Pancreas (tissue), 10 donors: ENCODE data around the gene ARSB. TPM values are rescaled to one million over a fixed set of nuclear protein-coding genes. Genes with fewer than 3 reads are reported as not detected.
A peak's percentile ranks its signal among the peaks of the same experiment; 100 is the strongest.

ENCODE experiments used
- ATAC-seq, 4 donors: fragments of 200-7000 bp; cut with Tn5 transposase; one replicate each; pipeline versions ENCODE4 v1.8.0 to v1.9.1; 2020; ENCODE audit warnings: mild to moderate bottlenecking in 4 of 4, moderate library complexity in 4 of 4
- DNase-seq, 6 donors: peaks; one replicate each; pipeline ENCODE4 v3.0.0-alpha.2; 2020
- FAIRE-seq: peaks from 2 replicates; lab custom pipeline; 2012; peaks lifted over from hg19 to GRCh38; lab: Jason Lieb, UNC
- H3K27ac ChIP-seq, 4 donors: fragments of 200-600 bp; sonication (generic); 1 replicate in 3 of 4; 2 replicates in 1 of 4; pipeline versions ENCODE4 v1.5.0 to v1.8.0; 2020
- H3K27me3 ChIP-seq, 4 donors: fragments of 200-600 bp; one replicate each; pipeline ENCODE4 v1.8.0; 2021
- H3K36me3 ChIP-seq, 3 donors: fragments of 200-600 bp; sonication (generic) in 1 of 3; one replicate each; pipeline versions ENCODE4 v1.5.0 to v1.8.0; 2020 to 2021
- H3K4me1 ChIP-seq, 3 donors: fragments of 200-600 bp; one replicate each; pipeline ENCODE4 v1.8.0; 2021
- H3K4me3 ChIP-seq, 4 donors: fragments of 200-600 bp; sonication (generic) in 2 of 4; one replicate each; pipeline versions ENCODE4 v1.5.0 to v1.8.0; 2020 to 2021
- H3K9me3 ChIP-seq, 4 donors: fragments of 200-600 bp; one replicate each; pipeline ENCODE4 v1.8.0; 2021
- CTCF ChIP-seq, 4 donors: fragments of 200-600 bp; sonication (generic) in 3 of 4; IDR thresholded peaks; one replicate each; pipeline versions ENCODE4 v1.5.0 to v1.8.0; 2021; ENCODE audit warnings: antibody characterized with exemption in 4 of 4
- WGBS, 2 donors: extraction: QIAGEN DNeasy Blood & Tissue Kit; methylation state at CpG; one replicate each; pipeline ENCODE4 v1.1.7; 2013; 5-methylcytosine and 5-hydroxymethylcytosine counted together
- intact Hi-C, 3 donors: fragments of 100-400 bp; cut with DNase I; formaldehyde crosslinking; loops; one replicate each; pipeline versions ENCODE4 v1.11.1 to v1.14.2; 2022
- polyA plus RNA-seq, 2 donors: library from polyadenylated mRNA; stranded (reverse); fragments of 200-250 nt; gene quantifications; one replicate each; pipeline ENCODE4 v1.2.3, GENCODE V29; 2013
- total RNA-seq, 6 donors: library from RNA; stranded (reverse); fragmentation: NEBNext Ultra II Directional in 4 of 6; extraction: Animal tissue kit (Norgen Biotek cat#: 25700) in 4 of 6; gene quantifications; one replicate each; pipeline versions ENCODE4 v1.2.1 to v1.2.4, GENCODE V29; 2021 to 2023
- donor health status: healthy with polysubstance abuse.
- donor health status: DM: no; HTN: no; CAD: no; lungs with moderate emphysema.
- donor health status: DM: no; HTN: no; CAD: no.
- donor health status: control.
- donor health status: control.
- donor health status: Bipolar disorder and iron deficiency.
- donor health status: DM: yes; HTN: yes; CAD: no.
- donor health status: DM: no; HTN: no; CAD: no.
- donor health status: DM: no; HTN: no; CAD: no.
- donor health status: DM: yes; HTN: yes; CAD: no.

The ARSB gene
- total and polyA plus RNA-seq, 8 donors, result 1.6 to 11.5 (median 5.8) TPM

GRCh38 chr5:78750281-78750680, 234.8 kb downstream of the ARSB start:
- Histone ChIP-seq H3K9me3 (no peaks in the 10 kb centered on the region), H3K36me3 (no peaks in the 10 kb centered on the region), H3K4me3 (no peak overlapping the region), H3K27me3 (no peaks in the 10 kb centered on the region), H3K27ac (no peak overlapping the region), H3K4me1 (no peaks in the 10 kb centered on the region)
- no peak for TF ChIP-seq CTCF (IDR thresholded peaks at IDR 0.05)
- ATAC-seq, result no peak
- intact Hi-C loops, result no loop called here
- FAIRE-seq, result no peak
- 43 to 47% methylated on average over 2 of the region's 2 CpGs for WGBS, 2 donors
- DNase-seq, result no peak

- DNase-seq, result no peak
- FAIRE-seq, result no peak
- Histone ChIP-seq H3K27me3 (no peaks in the 10 kb centered on the region), H3K4me1 (no peaks in the 10 kb centered on the region), H3K4me3 (no peak overlapping the region), H3K36me3 (no peaks in the 10 kb centered on the region), H3K27ac (no peak overlapping the region), H3K9me3 (no peaks in the 10 kb centered on the region)
- no peak for TF ChIP-seq CTCF (IDR thresholded peaks at IDR 0.05)
- intact Hi-C loops, result no loop called here
- 82 to 86% methylated on average over 7 of the region's 7 CpGs for WGBS, 2 donors
- ATAC-seq, result peak in 2 of 4 donors; percentile 44 to 51
Observed at GRCh38 chr5:78747705-78748359, 237.3 kb downstream of the ARSB start.

DNA sequence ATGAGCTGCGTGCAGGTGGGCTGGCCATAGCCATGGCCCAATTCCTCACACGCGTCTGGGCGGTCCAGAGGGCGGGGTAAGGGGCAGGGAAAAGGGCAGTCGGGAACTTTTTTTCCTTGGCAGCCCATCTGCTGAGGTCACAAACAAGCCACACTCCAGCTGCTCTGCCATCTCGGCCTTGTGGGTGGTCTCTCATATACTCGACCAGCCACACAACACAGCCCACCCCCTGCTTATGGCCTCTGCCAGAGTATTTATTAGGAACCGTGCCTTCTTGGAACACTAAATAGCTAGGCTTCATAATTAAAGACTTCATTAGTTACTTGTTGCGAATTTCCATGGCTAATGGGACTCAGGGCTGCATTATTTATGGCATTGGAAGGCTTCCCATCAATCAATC, 238.1 kb downstream of the ARSB start:
- H3K27ac ChIP-seq, result no peak overlapping the region
- FAIRE-seq (no peak), ATAC-seq (no peak), DNase-seq (no peak)
- no peaks in the 10 kb centered on the region for H3K9me3 ChIP-seq
- no peaks in the 10 kb centered on the region for H3K36me3 ChIP-seq
- H3K27me3 ChIP-seq, result no peaks in the 10 kb centered on the region
- intact Hi-C loops, result no loop called here
- no peaks in the 10 kb centered on the region for H3K4me1 ChIP-seq
- no peak for TF ChIP-seq CTCF (IDR thresholded peaks at IDR 0.05)
- WGBS, 2 donors, result 76 to 80% methylated on average over 10 of the region's 10 CpGs
- H3K4me3 ChIP-seq, result no peak overlapping the region

DNA sequence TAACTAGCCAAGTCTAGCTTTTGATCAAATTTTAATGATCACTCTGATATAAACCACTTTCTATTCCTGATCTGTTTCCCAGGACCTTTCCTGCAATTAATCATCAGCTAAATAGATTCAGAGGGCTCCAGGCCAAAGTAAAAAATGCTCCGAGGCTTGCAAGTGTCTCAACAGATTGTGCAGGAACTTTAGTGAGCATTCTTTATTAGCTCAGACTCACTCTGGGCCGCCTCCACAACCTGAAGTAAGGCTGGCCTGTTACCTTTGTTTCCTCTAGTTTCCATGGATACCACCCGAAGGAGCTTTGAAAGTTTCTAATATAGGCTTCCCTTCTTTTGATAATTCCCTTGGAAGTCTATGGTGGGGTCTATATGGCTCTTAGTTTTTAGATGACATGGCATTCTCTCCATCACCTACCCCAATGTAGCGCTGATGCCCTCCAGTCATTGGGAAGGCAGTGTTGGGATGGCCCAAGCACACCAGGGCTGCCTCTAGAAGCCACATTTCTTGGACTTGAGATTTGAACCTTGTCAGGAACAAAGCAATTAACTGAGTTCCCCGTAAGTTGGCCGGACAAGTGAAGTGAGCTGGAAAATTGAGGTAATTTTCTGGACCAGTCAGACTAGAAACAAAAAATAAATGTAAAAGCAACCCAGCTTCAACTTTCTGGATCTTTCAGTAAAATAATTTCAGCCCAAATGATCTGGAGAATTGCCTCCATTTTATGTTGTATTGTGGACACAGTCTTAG, 238.9 kb downstream of the ARSB start:
- H3K9me3 ChIP-seq, result no peaks in the 10 kb centered on the region
- no peak overlapping the region for H3K4me3 ChIP-seq
- no peaks in the 10 kb centered on the region for H3K4me1 ChIP-seq
- H3K27ac ChIP-seq, result no peak overlapping the region
- 74 to 76% methylated on average over 6 of the region's 6 CpGs for WGBS, 2 donors
- H3K36me3 ChIP-seq, result no peaks in the 10 kb centered on the region
- FAIRE-seq (no peak), ATAC-seq (no peak), DNase-seq (no peak)
- TF ChIP-seq CTCF (IDR thresholded peaks at IDR 0.05), result no peak
- intact Hi-C loops, result no loop called here
- no peaks in the 10 kb centered on the region for H3K27me3 ChIP-seq
